ENCODE measurements around the gene GNAZ. TPM values are rescaled to one million over a fixed set of nuclear protein-coding genes. Genes with fewer than 3 reads are reported as not detected.
"Not testable (repeated sequence)": the region's sequence is repeated elsewhere in the genome, so short reads cannot be mapped to it uniquely, and the experiment has no call there.

Gene GNAZ
- total RNA-seq (2014; rRNA removed; shearing (Covaris generic)): 2.3 and 3.4 TPM in 2 replicates

DNA sequence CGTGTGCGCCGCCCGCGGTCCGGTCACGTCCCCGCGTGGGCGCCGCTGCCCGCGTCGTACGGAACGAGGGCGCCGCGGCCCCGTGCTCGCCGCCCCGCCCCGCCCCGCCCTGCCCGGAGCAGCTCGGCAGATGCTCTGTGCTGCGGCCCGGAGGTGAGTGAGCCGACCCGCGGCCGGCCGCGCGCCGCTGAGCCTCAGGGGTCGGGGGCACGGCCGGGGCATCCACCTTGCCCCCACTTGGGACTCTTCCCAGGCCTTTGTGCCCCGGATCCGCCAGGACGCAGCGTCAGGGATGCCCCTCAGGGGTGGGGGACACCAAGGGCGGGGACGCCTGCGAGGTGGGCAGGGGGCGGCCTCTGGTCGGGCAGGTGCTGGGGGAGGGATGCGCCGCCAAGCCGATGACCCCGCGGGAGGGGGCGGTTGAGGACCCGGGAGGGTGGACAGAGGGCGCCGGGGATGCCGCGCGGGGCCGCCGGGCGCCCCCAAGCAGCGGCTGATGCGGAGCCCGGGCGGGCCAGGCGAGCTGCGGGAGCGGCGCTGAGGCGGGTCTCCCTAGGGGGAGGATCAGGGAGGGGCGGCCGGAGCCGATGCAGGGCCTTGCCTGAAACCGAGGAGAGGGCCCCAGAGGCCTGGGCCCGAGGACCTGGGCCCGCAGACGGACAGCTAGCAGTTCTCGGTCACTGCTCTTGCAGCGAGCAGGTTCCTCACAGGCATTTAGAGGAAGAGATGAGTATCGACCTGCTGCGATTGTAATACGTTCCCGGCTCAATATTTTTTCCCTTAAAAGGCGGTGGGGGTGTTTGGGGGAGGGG, at the start of gene GNAZ:
Gene GNAZ (plus strand): TSS at position 102 of the 812 bp plus-strand sequence. CDS start 25,177 bp downstream, outside the sequence.
- DNase-seq (ENCODE audit: low spot score): no peak

DNA sequence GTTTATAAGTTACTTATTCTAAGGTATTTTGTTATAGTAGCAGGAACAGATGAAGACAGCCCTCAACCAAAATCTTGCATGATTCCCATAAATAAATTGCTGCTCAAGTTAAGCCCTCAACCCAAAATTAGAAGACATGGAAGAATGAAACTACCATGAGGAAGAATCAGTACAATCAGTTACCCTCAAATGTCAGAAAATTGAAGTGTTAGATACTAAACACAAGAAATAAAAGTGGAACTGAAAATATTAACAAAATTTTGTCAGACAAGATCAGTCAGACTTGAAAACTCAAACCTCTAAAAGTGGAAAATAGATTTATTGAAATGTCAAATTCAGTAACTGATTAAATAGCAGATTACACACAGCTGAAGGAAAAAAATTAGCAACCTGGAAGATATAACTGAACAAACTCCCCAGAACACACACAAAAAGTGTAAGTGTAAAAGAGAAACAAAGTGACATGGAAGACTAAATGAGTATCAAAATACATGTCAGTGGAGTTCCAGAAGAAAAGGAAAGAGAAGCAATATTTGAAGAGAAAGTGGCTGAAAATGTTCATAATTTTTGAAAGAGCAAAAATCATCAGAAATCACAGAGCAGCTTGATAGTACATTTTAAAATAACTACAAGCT, 49.5 kb upstream of the GNAZ start:
- no peak for DNase-seq (ENCODE audit: low spot score)

DNA sequence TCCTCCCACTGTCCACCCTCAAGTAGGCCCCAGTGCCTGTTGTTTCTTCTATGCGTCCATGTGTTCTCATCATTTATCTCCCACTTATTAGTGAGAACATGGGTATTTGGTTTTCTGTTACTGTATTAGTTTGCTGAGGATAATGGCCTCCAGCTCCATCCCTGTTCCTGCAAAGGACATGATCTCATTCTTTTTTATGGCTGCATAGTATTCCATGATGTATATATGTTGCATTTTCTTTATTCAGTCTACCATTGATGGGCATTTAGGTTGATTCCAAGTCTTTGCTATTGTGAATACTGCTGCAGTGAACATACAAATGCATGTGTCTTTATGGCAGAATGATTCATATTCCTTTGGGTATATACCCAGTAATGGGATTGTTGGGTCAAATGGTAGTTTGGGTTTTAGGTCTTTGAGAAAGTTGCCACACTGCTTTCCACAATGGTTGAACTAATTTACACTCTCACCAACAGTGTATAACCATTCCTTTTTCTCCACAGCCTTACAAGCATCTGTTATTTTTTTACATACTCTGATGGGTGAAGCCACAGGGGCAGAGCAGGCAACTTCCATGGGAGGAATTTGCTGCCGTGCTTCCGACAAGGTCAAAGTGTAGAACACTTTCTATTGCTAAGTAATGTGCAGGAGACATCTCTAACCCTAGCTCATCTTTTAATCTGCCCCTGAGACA, 48.5 kb upstream of the GNAZ start:
- DNase-seq (ENCODE audit: low spot score): not testable (repeated sequence)

GRCh38 chr22:23023294-23023693, 47.0 kb upstream of the GNAZ start:
- no peak for DNase-seq (ENCODE audit: low spot score)

DNA sequence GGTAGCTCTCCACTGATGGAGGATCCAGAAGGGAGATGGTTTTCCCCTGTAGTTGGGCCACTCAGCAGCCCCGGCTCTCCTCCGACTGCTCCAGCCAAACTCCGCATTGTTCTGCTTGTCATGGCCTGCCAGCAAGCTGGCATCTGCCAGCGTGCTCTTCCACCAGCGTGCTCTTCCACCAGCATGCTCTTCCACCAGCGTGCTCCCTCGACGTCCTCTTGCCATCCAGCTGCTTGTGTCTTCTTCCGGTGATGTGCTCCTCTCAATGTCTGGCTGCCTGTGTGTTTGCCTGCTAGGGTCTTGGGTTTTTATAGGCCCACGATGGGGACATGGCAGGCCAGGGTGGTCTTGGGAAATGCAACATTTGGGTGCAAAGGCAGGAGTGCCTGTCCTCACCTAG, 43.5 kb upstream of the GNAZ start:
- no peak for DNase-seq (ENCODE audit: low spot score)

DNA sequence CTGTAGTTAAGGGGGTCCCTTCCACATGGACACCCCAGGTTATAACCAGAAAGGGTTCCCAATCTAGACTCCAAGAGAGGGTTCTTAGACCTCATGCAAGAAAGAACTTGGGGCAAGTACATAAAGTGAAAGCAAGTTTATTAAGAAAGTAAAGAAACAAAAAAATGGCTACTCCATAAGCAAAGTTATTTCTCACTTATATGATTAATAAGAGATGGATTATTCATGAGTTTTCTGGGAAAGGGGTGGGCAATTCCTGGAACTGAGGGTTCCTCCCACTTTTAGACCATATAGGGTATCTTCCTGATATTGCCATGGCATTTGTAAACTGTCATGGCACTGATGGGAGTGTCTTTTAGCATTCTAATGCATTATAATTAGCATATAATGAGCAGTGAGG, 42.5 kb upstream of the GNAZ start:
- not testable (repeated sequence) for DNase-seq (ENCODE audit: low spot score)

DNA sequence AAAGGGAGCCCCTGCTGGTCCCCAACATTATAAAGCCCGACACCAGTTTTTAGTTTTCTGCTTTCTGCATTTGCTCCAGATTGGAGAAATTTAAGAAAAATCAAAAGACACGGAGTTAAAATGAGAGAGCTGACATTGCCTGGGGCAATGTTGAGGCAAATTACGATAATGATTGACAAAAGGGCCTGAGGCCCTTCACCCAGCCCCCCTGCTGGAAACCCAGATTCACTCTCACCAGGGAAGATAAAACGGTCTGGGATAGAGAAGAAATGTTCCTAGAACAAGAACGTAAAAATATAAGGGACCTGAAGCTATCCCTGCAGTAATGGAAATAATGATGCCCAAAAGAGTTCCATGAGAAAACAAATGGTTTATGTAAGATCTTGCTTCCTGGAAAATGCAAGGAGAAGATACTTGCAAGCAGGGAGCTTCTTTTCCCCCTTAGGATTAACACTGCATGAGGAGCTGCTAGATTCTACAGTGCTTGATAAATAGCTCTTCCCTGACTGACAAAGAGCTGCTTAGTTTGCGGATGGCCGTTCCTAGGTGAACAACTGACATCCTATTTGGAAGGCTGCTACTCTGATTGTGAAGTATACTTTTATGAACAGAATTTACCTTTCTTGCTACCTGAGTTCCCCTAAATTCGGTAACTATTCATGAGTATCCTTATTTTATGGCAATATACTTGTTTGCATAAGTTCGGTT, 40.6 kb upstream of the GNAZ start:
- no peak for DNase-seq (ENCODE audit: low spot score)

DNA sequence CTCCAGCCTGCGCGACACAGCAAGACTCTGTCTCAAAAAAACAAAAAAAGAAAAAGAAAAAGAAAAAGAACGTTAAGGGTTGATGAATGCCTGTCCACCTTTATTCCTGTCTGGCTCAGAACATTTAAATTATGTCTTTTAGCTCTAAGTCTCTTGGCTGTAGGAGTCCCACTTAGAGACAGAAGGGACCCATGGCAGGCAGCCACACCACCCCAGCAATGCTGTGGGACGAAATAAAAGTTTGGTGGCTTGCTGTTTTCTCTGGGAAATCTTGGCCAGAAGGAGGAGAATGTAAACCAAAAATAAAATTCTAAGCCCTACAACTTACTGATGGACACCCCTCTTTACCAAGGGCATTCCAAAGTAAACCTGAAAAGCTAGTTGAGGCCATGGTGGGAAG, 38.9 kb upstream of the GNAZ start:
- DNase-seq (ENCODE audit: low spot score): no peak

GRCh38 chr22:23031786-23032185, 38.5 kb upstream of the GNAZ start:
- DNase-seq (ENCODE audit: low spot score): no peak

GRCh38 chr22:23032658-23033057, 37.7 kb upstream of the GNAZ start:
- DNase-seq (ENCODE audit: low spot score): no peak

GRCh38 chr22:23033116-23033905, 37.0 kb upstream of the GNAZ start:
- no peak for DNase-seq (ENCODE audit: low spot score)

GRCh38 chr22:23034621-23035556, 35.4 kb upstream of the GNAZ start:
- no peak for DNase-seq (ENCODE audit: low spot score)

- DNase-seq (ENCODE audit: low spot score): no peak
These were observed 34.6 kb upstream of the GNAZ start for GRCh38 chr22:23035557-23036277.

DNA sequence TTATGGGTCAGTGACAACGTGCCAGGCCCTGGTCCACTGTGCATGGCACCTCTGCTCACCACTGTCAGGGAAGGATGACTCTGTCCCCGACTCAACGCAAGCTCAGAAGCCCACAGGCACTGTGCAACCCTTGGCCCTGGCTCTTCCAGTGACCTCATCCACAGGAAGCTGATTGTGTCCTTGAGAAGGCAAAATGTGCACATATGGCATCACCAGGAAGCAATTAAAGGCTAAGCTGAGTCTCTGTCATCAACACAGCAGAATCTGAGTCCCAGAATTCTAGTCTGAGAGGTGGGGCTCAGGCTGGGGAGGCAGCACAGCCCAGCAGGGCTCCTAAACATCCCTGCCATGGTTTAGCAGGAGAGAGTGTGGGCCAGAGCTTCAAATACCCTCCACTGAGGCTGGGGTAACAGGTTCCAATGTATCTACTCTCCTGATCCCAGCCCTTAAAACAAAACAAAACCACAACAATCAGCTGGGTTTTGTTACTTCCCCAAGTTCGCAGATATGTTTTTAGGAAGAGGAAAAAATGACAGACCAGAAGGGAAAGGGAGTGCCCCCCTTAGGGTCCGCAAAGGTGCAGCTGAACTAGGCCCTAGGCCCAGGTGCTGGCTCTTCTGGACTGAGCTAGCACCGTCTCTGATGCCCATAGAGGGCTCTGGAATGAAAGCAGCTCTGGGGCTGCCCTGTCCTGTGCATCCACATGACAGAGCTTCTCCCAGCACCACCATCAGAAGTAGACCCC, 33.5 kb upstream of the GNAZ start:
- peak; percentile 71 for DNase-seq (ENCODE audit: low spot score)

- no peak for DNase-seq (ENCODE audit: low spot score)
These were observed 32.6 kb upstream of the GNAZ start for GRCh38 chr22:23037429-23038333.

GRCh38 chr22:23038334-23038642, 32.0 kb upstream of the GNAZ start:
- no peak for DNase-seq (ENCODE audit: low spot score)

DNA sequence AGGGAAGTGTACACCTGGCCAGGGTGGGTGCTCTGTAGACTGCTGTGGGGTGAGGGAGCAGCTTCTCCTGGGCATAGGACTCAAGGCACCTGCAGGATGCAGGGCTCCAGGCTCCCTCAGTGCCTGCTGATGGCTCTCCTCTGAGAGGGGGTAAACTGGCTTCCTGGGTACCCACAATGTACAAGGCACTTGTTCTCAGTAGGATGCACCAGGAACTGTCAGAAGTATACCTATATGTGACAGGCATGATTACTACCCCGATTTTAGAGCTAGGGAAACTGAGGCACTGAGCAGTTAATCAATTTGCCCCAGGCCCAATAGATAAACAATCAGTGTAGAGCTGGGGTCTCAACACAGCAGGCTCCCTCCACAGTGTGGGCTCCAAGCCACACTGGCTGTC, 31.4 kb upstream of the GNAZ start:
- no peak for DNase-seq (ENCODE audit: low spot score)

- DNase-seq (ENCODE audit: low spot score): no peak
These were observed 28.1 kb upstream of the GNAZ start for GRCh38 chr22:23042179-23042578.
